ENCODE results near the gene DNAJB6. TPM values are rescaled to one million over a fixed set of nuclear protein-coding genes. Genes with fewer than 3 reads are reported as not detected.
A peak's percentile ranks its signal among the peaks of the same experiment; 100 is the strongest.

Gene DNAJB6
- total RNA-seq, 3 donors from 2014 or later (not counting 1 experiment from before 2014, with no cell fraction given) = 309 to 343 (median 340) TPM

- peak overlapping the region; percentile 50 to 61 for H3K27ac Mint-ChIP-seq
These were observed 23.8 kb downstream of the DNAJB6 start for GRCh38 chr7:157360483-157361025.

GRCh38 chr7:157361537-157361936 is 24.7 kb downstream of the DNAJB6 start:
- DNase-seq = no peak
- Histone ChIP-seq H3K36me3 (ENCODE audit: control insufficient read depth, insufficient read depth, low read length) (peaks cover 55% of the 10 kb centered on the region), H3K27me3 (ENCODE audit: control insufficient read depth, insufficient read depth, low read length) (no peaks in the 10 kb centered on the region), H3K9me3 (ENCODE audit: control insufficient read depth, insufficient read depth, low read length) (no peaks in the 10 kb centered on the region), H3K27ac (ENCODE audit: low read length) (no peak overlapping the region), H3K4me1 (ENCODE audit: control insufficient read depth, insufficient read depth, low read length) (peaks cover 11% of the 10 kb centered on the region), H3K4me3 (ENCODE audit: low read length) (no peak overlapping the region)
- intact Hi-C loops (cut with micrococcal nuclease) = no loop called here
- no peak for ATAC-seq
- peaks cover 26% of the 10 kb centered on the region for H3K36me3 Mint-ChIP-seq
- peak overlapping the region in 1 of 2 donors; percentile 50 for H3K27ac Mint-ChIP-seq
- no peak overlapping the region for H3K4me3 Mint-ChIP-seq
- WGBS (ENCODE audit: insufficient coverage) = 99% methylated on average over 5 of the region's 6 CpGs
- H3K27me3 Mint-ChIP-seq (ENCODE audit: low read depth in 2 of 2) = no peaks in the 10 kb centered on the region
- no peak for TF ChIP-seq CTCF (IDR thresholded peaks at IDR 0.05)
- H3K4me1 Mint-ChIP-seq = peaks cover 68 to 76% of the 10 kb centered on the region in 2 donors
- H3K9me3 Mint-ChIP-seq = no peaks in the 10 kb centered on the region

More at GRCh38 chr7:157360483-157361025, 23.8 kb downstream of the DNAJB6 start:
- Histone ChIP-seq H3K27me3 (ENCODE audit: control insufficient read depth, insufficient read depth, low read length) (no peaks in the 10 kb centered on the region), H3K9me3 (ENCODE audit: control insufficient read depth, insufficient read depth, low read length) (no peaks in the 10 kb centered on the region), H3K4me1 (ENCODE audit: control insufficient read depth, insufficient read depth, low read length) (peaks cover 19% of the 10 kb centered on the region), H3K4me3 (ENCODE audit: low read length) (no peak overlapping the region), H3K36me3 (ENCODE audit: control insufficient read depth, insufficient read depth, low read length) (peaks cover 49% of the 10 kb centered on the region), H3K27ac (ENCODE audit: low read length) (no peak overlapping the region)
- Mint-ChIP-seq H3K36me3 (peaks cover 20% of the 10 kb centered on the region), H3K27me3 (ENCODE audit: low read depth in 2 of 2) (no peaks in the 10 kb centered on the region), H3K9me3 (no peaks in the 10 kb centered on the region), H3K4me1 (peaks cover 72 to 80% of the 10 kb centered on the region in 2 donors), H3K4me3 (no peak overlapping the region)
- WGBS (ENCODE audit: insufficient coverage) = 75% methylated on average over 3 of the region's 3 CpGs
- TF ChIP-seq CTCF (IDR thresholded peaks at IDR 0.05) = no peak
- peak in 1 of 3 donors; percentile 3 for ATAC-seq
- DNase-seq = no peak
- intact Hi-C loops (cut with micrococcal nuclease) = no loop called here

- peak overlapping the region; percentile 66 to 71 for H3K27ac Mint-ChIP-seq
- H3K9me3 Mint-ChIP-seq = no peaks in the 10 kb centered on the region
- peaks cover 6% of the 10 kb centered on the region for H3K4me1 ChIP-seq (ENCODE audit: control insufficient read depth, insufficient read depth, low read length)
- H3K27ac ChIP-seq (ENCODE audit: low read length) = no peak overlapping the region
- no peaks in the 10 kb centered on the region for H3K27me3 Mint-ChIP-seq (ENCODE audit: low read depth in 2 of 2)
- H3K9me3 ChIP-seq (ENCODE audit: control insufficient read depth, insufficient read depth, low read length) = no peaks in the 10 kb centered on the region
- 97% methylated on average over 5 of the region's 6 CpGs for WGBS (ENCODE audit: insufficient coverage)
- DNase-seq (no peak), ATAC-seq (no peak)
- TF ChIP-seq CTCF (IDR thresholded peaks at IDR 0.05) = no peak
- no peak overlapping the region for H3K4me3 ChIP-seq (ENCODE audit: low read length)
- H3K4me3 Mint-ChIP-seq = no peak overlapping the region
- H3K4me1 Mint-ChIP-seq = peaks cover 60 to 65% of the 10 kb centered on the region in 2 donors
- no peaks in the 10 kb centered on the region for H3K27me3 ChIP-seq (ENCODE audit: control insufficient read depth, insufficient read depth, low read length)
- intact Hi-C loops (cut with micrococcal nuclease) = no loop called here
- peaks cover 67% of the 10 kb centered on the region for H3K36me3 ChIP-seq (ENCODE audit: control insufficient read depth, insufficient read depth, low read length)
- H3K36me3 Mint-ChIP-seq = peaks cover 28% of the 10 kb centered on the region
These were observed 25.9 kb downstream of the DNAJB6 start for GRCh38 chr7:157362729-157363128.

GRCh38 chr7:157366722-157367121 is 29.9 kb downstream of the DNAJB6 start:
- Histone ChIP-seq H3K4me3 (ENCODE audit: low read length) (no peak overlapping the region), H3K27ac (ENCODE audit: low read length) (no peak overlapping the region), H3K36me3 (ENCODE audit: control insufficient read depth, insufficient read depth, low read length) (peaks cover 83% of the 10 kb centered on the region), H3K27me3 (ENCODE audit: control insufficient read depth, insufficient read depth, low read length) (no peaks in the 10 kb centered on the region), H3K4me1 (ENCODE audit: control insufficient read depth, insufficient read depth, low read length) (no peaks in the 10 kb centered on the region), H3K9me3 (ENCODE audit: control insufficient read depth, insufficient read depth, low read length) (no peaks in the 10 kb centered on the region)
- intact Hi-C loops (cut with micrococcal nuclease) = no loop called here
- Mint-ChIP-seq H3K27me3 (ENCODE audit: low read depth in 2 of 2) (no peaks in the 10 kb centered on the region), H3K36me3 (peaks cover 40% of the 10 kb centered on the region), H3K27ac (peak overlapping the region in 1 of 2 donors; percentile 54), H3K4me3 (no peak overlapping the region), H3K9me3 (no peaks in the 10 kb centered on the region), H3K4me1 (peaks cover 44 to 46% of the 10 kb centered on the region in 2 donors)
- WGBS (ENCODE audit: insufficient coverage) = 97% methylated on average over 5 of the region's 8 CpGs
- no peak for ATAC-seq
- no peak for DNase-seq
- no peak for TF ChIP-seq CTCF (IDR thresholded peaks at IDR 0.05)
